AG04449 (cell line): ENCODE data around the gene PDE4D.

Source experiments
- CTCF ChIA-PET: fragments of 350-600 bp; formaldehyde crosslinking; extraction: SDS; loops from one replicate; lab custom pipeline; 2021; ENCODE audit warnings: antibody characterized with exemption; lab: Yijun Ruan, JAX
- POLR2A ChIA-PET: fragments of 400-600, 350-600 bp; formaldehyde crosslinking; extraction: SDS; loops from one replicate; lab custom pipeline; 2020; ENCODE audit warnings: antibody characterized with exemption, inconsistent platforms; lab: Yijun Ruan, JAX
- DNase-seq: peaks from one replicate; pipeline ENCODE4 v3.0.0-alpha.2; 2010; ENCODE audit warnings: low read depth, low spot score
- H3K4me3 ChIP-seq: 2 replicates; pipeline ENCODE4 v1.5.1; 2011; ENCODE audit warnings: low read depth, mild to moderate bottlenecking, control low read depth, low read length
- TF ChIP-seq, protein P1 (sequence below): IDR thresholded peaks from one replicate; pipeline ENCODE4 v1.5.1; 2011; ENCODE audit warnings: mild to moderate bottlenecking, moderate library complexity, low read length, control low read depth, inconsistent platforms; ENCODE audit not compliant: insufficient read depth; ENCODE audit errors: missing control alignments

PDE4D gene

DNA sequence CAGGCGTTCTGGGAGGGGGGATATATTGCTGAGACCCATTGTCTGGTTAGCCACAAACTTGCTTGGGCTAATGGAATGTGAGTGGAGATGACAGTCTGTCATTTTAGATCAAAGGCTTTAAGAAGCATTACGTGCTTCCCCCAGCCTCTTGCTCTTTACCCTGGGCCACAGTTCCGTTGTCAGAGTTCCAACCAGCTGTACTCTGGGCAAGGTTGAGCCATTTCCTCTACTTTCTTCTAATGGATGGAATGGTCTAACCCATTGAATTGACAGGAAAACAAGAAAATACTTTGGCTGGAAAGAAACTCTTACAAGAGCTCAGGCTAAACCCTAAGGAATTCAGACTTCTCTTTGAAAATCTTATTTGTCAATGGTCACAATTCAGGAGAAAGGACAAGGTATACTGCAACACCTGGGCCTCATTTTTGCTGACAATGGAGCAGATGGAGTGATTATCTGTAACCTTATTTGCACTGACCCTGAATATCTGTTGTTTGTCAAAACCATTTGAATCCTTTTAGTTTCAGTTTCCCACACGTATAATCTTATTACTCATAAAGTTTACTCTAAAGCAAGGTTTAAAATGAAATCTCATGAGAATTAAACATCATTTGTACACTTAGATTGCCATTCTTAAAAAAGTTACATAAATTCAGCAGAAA, 231.4 kb downstream of the PDE4D start:
- ChIA-PET POLR2A (no interaction called here), CTCF (interaction anchor here (1.3 to 5.0 kb wide), 6 partner anchors 10 to 281 kb away, joined by 3 to 83 read pairs (median 18); no protein-coding TSS in a partner anchor)
- TF ChIP-seq, protein P1, sequence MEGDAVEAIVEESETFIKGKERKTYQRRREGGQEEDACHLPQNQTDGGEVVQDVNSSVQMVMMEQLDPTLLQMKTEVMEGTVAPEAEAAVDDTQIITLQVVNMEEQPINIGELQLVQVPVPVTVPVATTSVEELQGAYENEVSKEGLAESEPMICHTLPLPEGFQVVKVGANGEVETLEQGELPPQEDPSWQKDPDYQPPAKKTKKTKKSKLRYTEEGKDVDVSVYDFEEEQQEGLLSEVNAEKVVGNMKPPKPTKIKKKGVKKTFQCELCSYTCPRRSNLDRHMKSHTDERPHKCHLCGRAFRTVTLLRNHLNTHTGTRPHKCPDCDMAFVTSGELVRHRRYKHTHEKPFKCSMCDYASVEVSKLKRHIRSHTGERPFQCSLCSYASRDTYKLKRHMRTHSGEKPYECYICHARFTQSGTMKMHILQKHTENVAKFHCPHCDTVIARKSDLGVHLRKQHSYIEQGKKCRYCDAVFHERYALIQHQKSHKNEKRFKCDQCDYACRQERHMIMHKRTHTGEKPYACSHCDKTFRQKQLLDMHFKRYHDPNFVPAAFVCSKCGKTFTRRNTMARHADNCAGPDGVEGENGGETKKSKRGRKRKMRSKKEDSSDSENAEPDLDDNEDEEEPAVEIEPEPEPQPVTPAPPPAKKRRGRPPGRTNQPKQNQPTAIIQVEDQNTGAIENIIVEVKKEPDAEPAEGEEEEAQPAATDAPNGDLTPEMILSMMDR, result no peak
- no peak for DNase-seq
- no peak overlapping the region for H3K4me3 ChIP-seq

DNA sequence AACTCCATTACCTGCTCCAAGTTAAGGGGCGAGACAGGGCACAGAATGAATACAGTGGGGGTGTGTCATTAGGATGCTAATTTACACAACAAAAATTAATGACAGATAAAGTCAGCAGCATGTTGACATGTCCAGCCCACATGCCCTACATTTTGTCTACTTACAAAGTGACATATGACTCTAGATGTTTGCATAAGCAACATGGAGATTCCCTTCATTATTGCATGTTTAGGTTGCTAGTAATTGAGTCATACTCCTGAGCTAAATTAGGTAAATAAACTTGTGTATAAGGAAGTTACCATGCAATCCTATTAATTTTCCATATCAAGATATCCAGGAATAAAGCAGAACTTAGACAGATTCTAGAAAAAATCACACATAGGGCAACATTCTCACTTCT, 232.2 kb downstream of the PDE4D start:
- TF ChIP-seq, protein P1, result no peak
- H3K4me3 ChIP-seq, result no peak overlapping the region
- ChIA-PET CTCF (interaction anchor here (1.0 to 5.0 kb wide), 12 partner anchors 9 to 280 kb away, joined by 3 to 83 read pairs (median 4); no protein-coding TSS in a partner anchor), POLR2A (no interaction called here)
- DNase-seq, result no peak

DNA sequence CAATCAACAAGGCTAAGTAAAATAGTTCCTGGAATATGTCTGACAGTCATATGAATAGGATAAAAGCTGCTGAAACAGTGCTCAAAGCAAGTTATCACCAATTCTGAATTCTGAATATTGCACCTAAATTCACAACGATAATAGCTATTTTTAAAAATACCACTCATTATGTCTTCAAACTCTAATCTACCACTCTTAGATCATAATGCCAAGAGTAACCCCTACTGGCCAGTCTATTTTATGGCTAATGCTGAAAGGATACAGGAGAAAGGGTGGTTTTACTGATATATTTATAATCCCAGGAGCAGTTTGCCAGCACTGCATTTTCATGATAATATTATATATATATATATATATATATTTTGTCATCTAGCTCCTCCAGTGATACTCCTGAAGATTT, 232.8 kb downstream of the PDE4D start:
- no peak for DNase-seq
- CTCF ChIA-PET, result interaction anchor here (1.0 to 5.0 kb wide), 16 partner anchors 9 to 279 kb away, joined by 3 to 83 read pairs (median 4); no protein-coding TSS in a partner anchor
- no peak overlapping the region for H3K4me3 ChIP-seq
- POLR2A ChIA-PET, result no interaction called here
- TF ChIP-seq, protein P1, result peak; percentile 34

DNA sequence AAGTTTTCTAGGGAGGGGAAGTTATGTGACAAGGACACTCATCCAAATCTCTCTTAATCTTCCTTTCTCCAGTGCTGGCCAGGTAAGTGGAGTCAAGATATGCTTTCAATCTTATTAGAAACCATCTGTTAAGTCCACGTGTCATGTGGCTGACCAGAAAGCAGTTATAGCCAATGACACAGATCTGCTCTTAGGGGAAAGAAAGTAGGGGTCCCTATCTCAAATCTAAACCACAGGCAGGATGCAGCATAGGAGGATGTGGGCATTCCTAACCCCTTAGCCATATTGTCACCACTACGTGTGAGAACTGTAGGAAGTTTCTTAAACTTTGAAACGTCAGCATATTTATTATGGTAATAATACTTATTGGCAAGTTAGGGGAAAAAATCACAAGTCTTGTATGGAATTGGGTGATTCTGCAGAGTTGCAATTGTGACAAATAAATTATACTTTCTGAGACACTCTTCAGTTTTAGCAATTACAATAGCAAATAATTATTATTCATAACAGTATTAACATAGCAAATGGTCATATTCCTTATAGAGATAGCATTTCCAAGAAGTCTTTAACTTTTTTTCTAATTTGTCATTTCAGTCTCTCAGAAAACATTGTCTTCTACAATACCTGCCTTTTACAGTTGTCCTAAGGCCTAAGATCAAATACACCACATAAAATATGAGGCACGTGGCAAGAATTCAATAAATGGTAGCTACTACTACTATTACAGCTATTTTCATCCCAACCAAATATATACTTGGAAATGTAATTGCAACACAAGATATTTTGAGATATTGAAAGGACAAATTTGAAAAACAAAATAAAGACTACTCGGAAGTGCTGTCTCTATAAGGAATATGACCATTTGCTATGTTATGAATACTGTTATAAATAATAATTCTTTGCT, 236.9 kb downstream of the PDE4D start:
- DNase-seq, result no peak
- TF ChIP-seq, protein P1, result no peak
- H3K4me3 ChIP-seq, result no peak overlapping the region
- CTCF ChIA-PET, result interaction anchor here (2.2 kb wide), 1 partner anchor 17 kb away, joined by 5 read pairs; no protein-coding TSS in a partner anchor
- POLR2A ChIA-PET, result no interaction called here

DNA sequence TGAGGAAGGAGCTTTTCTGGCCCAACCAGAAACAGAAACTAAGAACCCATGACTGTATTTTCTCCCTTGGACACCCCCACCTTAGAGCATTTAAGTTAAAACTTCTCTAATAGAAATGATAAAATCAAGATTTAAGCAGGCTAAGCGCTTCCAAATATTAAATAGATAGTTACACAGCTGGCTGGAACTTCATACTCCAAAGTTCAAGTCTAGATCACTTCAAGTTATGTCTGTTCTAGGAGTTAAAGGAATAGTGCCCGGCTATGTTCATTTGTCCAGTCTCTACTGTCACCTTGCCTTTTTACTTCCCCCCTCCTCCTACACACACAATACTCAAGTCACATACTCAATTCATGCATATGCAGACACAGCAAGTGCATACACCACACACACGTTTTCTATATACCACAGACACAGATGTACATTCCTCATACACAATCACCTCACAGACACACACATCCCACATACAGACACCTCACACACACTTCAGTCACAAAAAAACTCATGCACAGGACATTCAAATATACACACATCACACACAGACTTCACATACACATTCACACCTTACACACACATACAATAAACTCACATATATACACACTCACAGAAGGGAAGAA, 237.7 kb downstream of the PDE4D start:
- ChIA-PET POLR2A (no interaction called here), CTCF (interaction anchor here (0.7 to 2.0 kb wide), 2 partner anchors 17 to 150 kb away, joined by 4 to 7 read pairs; no protein-coding TSS in a partner anchor)
- no peak for DNase-seq
- TF ChIP-seq, protein P1, result no peak
- no peak overlapping the region for H3K4me3 ChIP-seq
